Breast epithelium (tissue), 3 donors: ENCODE measurements around the gene FAM151A.

Experiments used
- CTCF ChIP-seq, 3 donors: fragments of 450-650 bp; IDR thresholded peaks; one replicate each; pipeline ENCODE4 v1.5.1; 2016 to 2017; ENCODE audit warnings: antibody characterized with exemption in 3 of 3, mild to moderate bottlenecking in 3 of 3, moderate library complexity in 3 of 3
- POLR2A ChIP-seq: fragments of 450-650 bp; IDR thresholded peaks from one replicate; pipeline ENCODE4 v1.6.1; 2016; ENCODE audit warnings: antibody characterized with exemption, mild to moderate bottlenecking, moderate library complexity

- TF ChIP-seq CTCF (IDR thresholded peaks at IDR 0.05), result no peak
- TF ChIP-seq POLR2A, result no peak
These were observed 28.3 kb upstream of the FAM151A start for GRCh38 chr1:54651608-54652007.
